NCI-H2107 treated with DMSO at 0.1 percent for 48 hours (cell line): ENCODE measurements around the gene ADAMTS17.

Experiments
- DNase-seq: peaks from one replicate; lab custom pipeline; 2025; ENCODE audit not compliant: unreplicated experiment; lab: John Stamatoyannopoulos, UW

ADAMTS17 gene

DNA sequence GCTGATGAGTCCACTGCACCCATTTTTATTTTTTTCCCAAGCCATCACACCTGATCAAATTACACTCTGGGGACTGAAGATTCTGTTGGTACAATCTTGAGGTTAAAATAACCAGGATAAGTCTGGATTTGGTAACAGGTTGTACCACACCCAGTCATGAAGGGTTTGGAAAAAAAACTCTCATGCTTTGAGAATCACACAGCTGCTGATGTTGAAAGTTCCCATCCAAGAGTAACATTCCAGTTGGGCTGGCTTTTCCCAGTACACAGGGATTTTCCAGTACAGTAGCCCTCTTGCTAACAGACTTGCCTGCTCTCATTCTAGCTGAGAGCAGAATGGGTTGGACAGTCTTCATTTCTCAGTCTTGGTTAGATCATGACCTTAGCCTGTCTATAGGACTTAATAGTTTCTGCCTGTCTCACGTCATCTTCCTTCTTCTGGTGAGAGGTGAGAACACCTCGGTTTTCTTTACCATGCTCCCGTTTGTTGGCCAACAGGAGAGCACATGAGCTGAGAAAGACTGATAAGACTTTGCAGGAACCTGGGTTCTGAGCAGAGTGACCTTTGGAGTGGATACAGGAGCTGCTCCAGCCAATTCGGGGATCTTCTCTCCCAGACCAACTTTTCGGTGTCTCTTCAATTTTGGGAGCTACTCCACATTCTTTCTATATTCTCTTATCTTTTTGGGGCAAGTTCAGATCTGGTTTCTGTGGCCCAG lies 308.5 kb downstream of the ADAMTS17 start:
- DNase-seq: no peak

DNA sequence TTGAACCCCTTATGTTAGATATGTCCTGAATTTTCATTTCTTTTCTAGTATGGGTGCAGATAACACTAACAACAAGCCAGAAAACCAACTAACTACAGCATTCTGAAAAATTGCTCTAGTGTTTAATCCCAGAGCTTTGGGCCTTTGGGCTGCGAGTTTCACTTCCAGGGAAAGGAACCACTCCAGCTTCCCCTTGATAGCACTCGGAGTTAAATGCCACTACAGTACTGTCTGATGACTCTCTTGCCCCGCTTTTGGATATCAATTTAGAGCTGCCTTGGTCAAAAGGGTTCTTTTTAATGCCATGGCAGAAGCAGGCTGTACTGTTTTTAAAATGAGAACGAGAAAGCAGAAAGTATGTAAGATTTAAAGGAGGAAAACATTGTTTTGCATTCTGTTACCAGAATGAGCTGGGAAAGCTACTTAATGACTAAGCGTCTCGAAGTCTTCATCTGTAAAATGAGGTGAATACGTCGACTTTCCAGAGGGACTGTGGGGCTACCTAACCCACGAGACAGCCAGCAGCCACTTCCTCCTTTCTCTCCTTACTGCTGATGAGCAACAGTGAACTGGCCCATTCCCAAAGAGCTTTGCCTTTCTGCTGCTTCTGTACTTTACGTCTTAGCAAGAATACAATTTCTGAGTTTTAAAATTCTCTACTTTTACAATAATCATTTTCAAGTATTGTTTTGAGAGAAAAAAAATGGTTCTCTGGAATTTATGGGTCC lies 309.3 kb downstream of the ADAMTS17 start:
- no peak for DNase-seq

GRCh38 chr15:100031665-100032357 lies 310.0 kb downstream of the ADAMTS17 start:
- no peak for DNase-seq

DNA sequence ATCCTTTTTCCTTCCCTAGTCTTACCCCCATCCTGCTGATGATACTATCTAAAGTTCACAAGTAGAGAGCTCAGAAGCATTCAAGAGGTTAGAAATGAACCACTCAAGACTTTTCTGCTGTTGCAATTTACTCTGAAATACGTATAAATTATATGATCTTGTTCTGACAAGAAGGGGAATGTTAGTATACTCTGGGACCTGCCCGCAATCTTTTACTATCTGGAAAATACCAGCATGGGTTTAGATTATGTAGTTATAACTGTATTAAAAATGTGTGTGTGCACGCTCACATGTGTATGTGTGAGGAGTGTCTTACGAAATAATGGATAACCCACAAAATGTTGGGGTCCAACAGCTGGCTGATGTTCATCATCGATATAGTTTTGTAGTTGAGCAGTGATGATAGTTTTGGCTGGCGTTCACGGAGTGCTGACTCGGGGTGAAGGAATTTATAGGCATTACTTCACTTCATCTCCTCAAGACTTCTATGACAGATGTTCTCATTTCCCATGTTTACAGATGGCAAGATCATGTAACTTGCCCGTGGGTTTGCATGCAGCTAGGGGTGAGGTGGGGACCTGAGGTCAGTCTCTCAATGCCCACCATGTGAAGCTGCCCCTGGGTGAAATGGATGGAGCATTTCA lies 311.1 kb downstream of the ADAMTS17 start:
- DNase-seq: no peak

- DNase-seq: no peak
Measured at GRCh38 chr15:100029868-100030479, 311.8 kb downstream of the ADAMTS17 start.

- DNase-seq: no peak
Measured at GRCh38 chr15:100029045-100029444, 312.7 kb downstream of the ADAMTS17 start.

DNA sequence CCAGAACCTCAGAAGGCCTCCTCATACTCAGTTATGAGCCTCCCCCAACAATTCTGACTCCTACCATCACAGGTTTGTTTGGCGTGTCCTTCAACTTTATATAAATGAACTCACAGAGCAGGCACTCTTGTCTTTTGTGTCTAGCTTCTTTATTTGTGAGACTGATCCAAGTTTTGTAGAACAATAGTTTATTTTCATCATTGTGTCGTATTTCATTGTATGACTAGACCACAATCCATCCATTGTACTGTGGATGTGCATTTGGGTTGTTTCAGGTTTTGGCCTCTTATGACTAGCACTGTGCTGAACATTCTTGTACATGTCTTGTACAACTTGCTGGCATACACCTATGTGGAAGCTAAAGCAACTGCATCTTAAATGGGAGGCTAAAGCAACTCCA lies 315.7 kb downstream of the ADAMTS17 start:
- DNase-seq: no peak

GRCh38 chr15:100022806-100023205 lies 319.0 kb downstream of the ADAMTS17 start:
- no peak for DNase-seq

DNA sequence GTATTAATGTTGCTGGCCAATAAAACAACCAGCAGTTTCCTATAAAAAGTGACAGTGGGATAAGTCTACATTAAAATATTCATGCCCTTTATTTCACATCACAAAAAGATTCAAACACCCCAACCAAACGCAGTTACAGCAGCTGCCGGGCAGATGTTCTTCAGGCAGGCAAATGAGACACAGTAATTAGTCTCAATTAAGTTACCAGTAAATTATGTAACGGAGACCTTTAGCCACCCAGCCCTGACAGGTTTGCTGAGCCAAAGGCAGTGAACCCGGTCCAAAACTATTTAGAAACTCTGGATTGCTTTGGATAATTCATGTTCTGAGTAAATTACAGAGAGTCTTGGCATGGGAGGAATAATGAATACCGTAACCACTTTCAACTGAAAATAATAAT lies 319.4 kb downstream of the ADAMTS17 start:
- DNase-seq: no peak

- DNase-seq: no peak
Measured at GRCh38 chr15:100021653-100022052, 320.1 kb downstream of the ADAMTS17 start.

- no peak for DNase-seq
Measured at GRCh38 chr15:100020614-100021013, 321.2 kb downstream of the ADAMTS17 start.

- no peak for DNase-seq
Measured at GRCh38 chr15:100020189-100020588, 321.6 kb downstream of the ADAMTS17 start.

DNA sequence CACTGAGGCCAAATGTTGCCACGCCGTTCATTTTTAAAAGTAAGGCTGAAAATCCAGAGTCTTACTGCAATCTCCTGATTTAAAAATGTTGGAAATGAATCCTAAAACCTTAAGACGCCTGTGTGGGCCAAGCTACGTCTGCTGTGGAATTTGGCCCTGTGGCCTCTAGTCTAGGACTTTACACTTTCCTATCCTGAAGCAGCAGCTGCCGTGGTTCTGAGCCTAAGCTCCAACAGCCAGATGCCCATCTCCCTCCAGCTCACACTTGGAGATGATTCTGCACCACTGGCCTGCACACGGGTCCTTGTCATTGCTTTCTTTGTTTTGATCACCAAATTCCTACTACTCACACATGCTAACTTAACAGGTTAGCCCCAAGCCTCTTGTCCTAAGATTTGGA lies 322.2 kb downstream of the ADAMTS17 start:
- no peak for DNase-seq

DNA sequence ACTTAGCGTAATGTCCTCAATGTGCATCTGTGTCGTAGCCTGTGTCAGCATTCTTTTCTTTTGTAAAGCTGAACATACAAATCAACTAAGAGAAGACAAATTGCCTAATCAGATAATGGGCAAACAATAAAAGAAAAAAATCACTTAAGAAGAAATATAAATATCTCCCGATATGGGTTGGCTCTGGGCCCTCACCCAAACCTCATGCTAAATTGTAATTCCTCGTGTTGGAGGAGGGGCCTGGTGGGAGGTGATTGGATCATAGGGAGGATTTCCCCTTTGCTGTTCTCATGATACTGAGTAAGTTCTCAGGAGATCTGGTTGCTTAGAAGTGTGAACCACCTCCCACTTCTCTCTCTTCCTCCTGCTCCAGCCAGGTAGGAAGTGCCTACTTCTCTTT lies 323.6 kb downstream of the ADAMTS17 start:
- DNase-seq: no peak

DNA sequence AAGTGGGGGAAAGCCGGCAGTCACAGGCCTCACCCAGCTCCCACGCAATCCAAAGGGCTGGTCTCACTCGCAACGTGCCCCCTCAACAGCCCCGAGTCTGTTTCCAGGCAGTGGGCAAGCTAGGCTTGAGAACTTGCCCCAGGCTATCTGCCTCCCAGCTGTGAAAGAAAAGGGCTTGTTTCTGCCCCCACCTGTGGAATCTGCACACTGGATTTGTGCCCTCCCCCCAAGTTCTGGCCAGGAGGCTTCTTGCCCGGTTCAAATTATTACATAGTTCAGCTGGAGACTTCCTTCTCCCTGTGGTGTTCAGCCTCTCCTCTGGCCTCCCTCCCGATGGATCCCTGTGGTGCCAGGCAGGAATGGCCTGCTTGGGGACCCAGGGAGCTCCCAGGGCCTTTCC lies 324.6 kb downstream of the ADAMTS17 start:
- no peak for DNase-seq

- no peak for DNase-seq
Measured at GRCh38 chr15:100016632-100017031, 325.1 kb downstream of the ADAMTS17 start.

GRCh38 chr15:100011235-100011634 lies 330.5 kb downstream of the ADAMTS17 start:
- no peak for DNase-seq

- DNase-seq: no peak
Measured at GRCh38 chr15:100009372-100009771, 332.4 kb downstream of the ADAMTS17 start.

DNA sequence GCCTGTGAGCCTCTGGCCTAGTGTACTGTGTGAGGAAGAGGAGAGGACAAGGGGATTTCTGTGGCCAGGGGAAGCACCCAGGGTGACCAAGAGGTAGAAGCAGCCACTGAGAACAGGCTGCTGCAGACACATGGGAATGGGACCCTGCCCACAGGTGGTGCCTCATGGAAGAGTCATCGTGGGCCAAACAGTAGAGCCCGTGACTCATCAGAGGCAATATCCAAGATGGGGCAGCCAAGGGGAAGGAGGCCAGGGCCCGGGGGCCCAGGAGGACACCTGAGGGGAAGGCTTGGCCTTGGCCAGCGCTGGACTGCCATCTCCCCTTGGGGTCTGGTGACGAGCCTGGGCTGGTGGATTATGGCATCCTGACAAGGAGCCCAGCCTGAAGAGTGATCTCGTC lies 333.5 kb downstream of the ADAMTS17 start:
- no peak for DNase-seq

DNA sequence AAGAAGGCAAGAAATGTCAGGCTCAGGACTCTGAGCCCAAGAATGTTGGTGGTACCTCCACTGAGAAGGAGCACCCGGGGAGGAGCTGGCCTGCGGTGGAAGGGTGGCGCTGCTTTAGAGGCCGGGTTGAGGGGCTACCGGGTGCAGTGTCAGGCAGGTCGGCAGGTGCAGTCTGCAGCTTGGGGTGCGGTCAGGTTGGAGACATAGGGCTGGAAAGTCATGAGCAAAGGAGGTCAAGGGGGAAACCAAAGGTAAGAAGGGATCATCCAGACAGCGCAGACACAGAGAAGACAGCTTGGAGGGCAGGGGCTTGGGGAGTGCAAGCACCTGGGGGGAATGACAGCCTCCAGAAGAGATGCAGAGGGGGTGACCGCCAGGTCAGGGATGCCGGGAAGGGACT lies 334.2 kb downstream of the ADAMTS17 start:
- no peak for DNase-seq

DNA sequence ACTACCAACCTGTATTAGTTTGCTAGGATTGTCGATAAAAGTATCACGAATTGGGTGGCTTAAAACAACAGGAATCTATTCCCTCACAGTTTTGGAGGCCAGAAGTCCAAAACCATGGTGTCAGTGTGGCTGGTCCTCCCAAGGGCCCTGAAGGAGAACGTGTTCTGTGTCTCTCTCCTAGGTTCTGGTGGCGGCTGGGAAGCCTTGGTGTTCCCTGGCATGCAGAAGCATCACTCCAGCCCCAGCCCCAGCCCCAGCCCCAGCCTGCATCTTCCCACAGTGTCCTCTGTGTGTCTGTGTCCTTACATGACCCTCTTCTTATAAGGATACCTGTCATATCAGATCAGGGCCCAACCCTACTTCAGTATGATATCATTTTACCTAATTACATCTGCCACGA lies 336.1 kb downstream of the ADAMTS17 start:
- no peak for DNase-seq
